GM23338 (cell line): Measurements from ENCODE around the gene RAB11FIP2. TPM values are rescaled to one million over a fixed set of nuclear protein-coding genes. Genes with fewer than 3 reads are reported as not detected.

Experiments used
- ATAC-seq: fragments of 200-7000 bp; cut with Tn5 transposase; 3 replicates; pipeline ENCODE4 v1.9.1; 2020
- DNase-seq: peaks from one replicate; pipeline ENCODE4 v3.0.0-alpha.2; 2015; ENCODE audit warnings: low spot score
- H2AFZ ChIP-seq: fragments of 200-600 bp; sonication (generic); 2 replicates; pipeline ENCODE4 v1.8.0; 2016; ENCODE audit warnings: antibody characterized with exemption, mild to moderate bottlenecking, moderate library complexity
- H3F3A ChIP-seq: fragments of 200-600 bp; sonication (generic); replicated peaks from 2 replicates; pipeline ENCODE4 v1.8.0; 2017; ENCODE audit warnings: antibody characterized with exemption, mixed run types, low read depth
- H3K27ac ChIP-seq: fragments of 200-600 bp; sonication (generic); 2 replicates; pipeline ENCODE4 v1.6.1; 2016; ENCODE audit warnings: low read depth
- H3K27me3 ChIP-seq: fragments of 200-600 bp; sonication (generic); 2 replicates; pipeline ENCODE4 v1.8.0; 2016; ENCODE audit warnings: mild to moderate bottlenecking, mixed run types, moderate library complexity; ENCODE audit not compliant: insufficient read depth
- H3K36me3 ChIP-seq: fragments of 200-600 bp; sonication (generic); 2 replicates; pipeline ENCODE4 v1.8.0; 2016; ENCODE audit warnings: mild to moderate bottlenecking; ENCODE audit not compliant: insufficient read depth
- H3K4me1 ChIP-seq: fragments of 200-600 bp; sonication (generic); 2 replicates; pipeline ENCODE4 v1.8.0; 2016; ENCODE audit warnings: mild to moderate bottlenecking, moderate library complexity; ENCODE audit not compliant: insufficient read depth
- H3K4me2 ChIP-seq: fragments of 200-600 bp; sonication (generic); 2 replicates; pipeline ENCODE4 v1.7.1; 2017; ENCODE audit warnings: mixed run types
- H3K4me3 ChIP-seq: fragments of 200-600 bp; sonication (generic); 2 replicates; pipeline ENCODE4 v1.6.1; 2016; ENCODE audit warnings: mixed run types
- H3K79me2 ChIP-seq: fragments of 200-600 bp; sonication (generic); replicated peaks from 2 replicates; pipeline ENCODE4 v1.8.0; 2017; ENCODE audit warnings: mild to moderate bottlenecking; ENCODE audit not compliant: insufficient read depth
- H3K9me2 ChIP-seq: fragments of 200-600 bp; sonication (generic); 2 replicates; pipeline ENCODE4 v1.8.0; 2017; ENCODE audit not compliant: insufficient read depth
- H4K20me1 ChIP-seq: fragments of 200-600 bp; sonication (generic); replicated peaks from 2 replicates; pipeline ENCODE4 v1.8.0; 2017; ENCODE audit warnings: mild to moderate bottlenecking; ENCODE audit not compliant: insufficient read depth
- H3K27ac Mint-ChIP-seq: 2 replicates; pipeline ENCODE4 v1.8.0; 2020; ENCODE audit warnings: inconsistent platforms, mild to moderate bottlenecking, moderate library complexity, mixed read lengths
- H3K27me3 Mint-ChIP-seq: 3 replicates; pipeline ENCODE4 v1.8.0; 2022; ENCODE audit warnings: low read depth, mild to moderate bottlenecking, moderate library complexity, mixed read lengths, inconsistent platforms; ENCODE audit not compliant: insufficient read depth, poor library complexity
- H3K36me3 Mint-ChIP-seq: 3 replicates; pipeline ENCODE4 v1.8.0; 2021; ENCODE audit warnings: low read depth, mild to moderate bottlenecking, inconsistent platforms, moderate library complexity, mixed read lengths
- H3K4me1 Mint-ChIP-seq: 3 replicates; pipeline ENCODE4 v1.8.0; 2020; ENCODE audit warnings: mild to moderate bottlenecking, inconsistent platforms, mixed read lengths
- H3K4me3 Mint-ChIP-seq: 3 replicates; pipeline ENCODE4 v1.8.0; 2021; ENCODE audit warnings: moderate library complexity, mild to moderate bottlenecking, inconsistent platforms, mixed read lengths
- H3K9me3 Mint-ChIP-seq: 3 replicates; pipeline ENCODE4 v1.8.0; 2020; ENCODE audit warnings: moderate library complexity, mild to moderate bottlenecking, inconsistent platforms, mixed read lengths
- EZH2 ChIP-seq: fragments of 200-600 bp; sonication (generic); IDR thresholded peaks from one replicate; pipeline ENCODE4 v1.8.0; 2017; ENCODE audit warnings: antibody characterized with exemption, mild to moderate bottlenecking, low read depth; ENCODE audit not compliant: unreplicated experiment
- NANOG ChIP-seq: IDR thresholded peaks from 2 replicates; pipeline ENCODE4 v1.6.1; 2016; ENCODE audit warnings: antibody characterized with exemption, borderline replicate concordance
- POLR2AphosphoS5 ChIP-seq: IDR thresholded peaks from 2 replicates; pipeline ENCODE4 v1.6.1; 2016; ENCODE audit warnings: antibody characterized with exemption, low read depth
- STAT1 ChIP-seq: IDR thresholded peaks from one replicate; pipeline ENCODE4 v1.6.1; 2016; ENCODE audit warnings: antibody characterized with exemption; ENCODE audit not compliant: unreplicated experiment
- ZNF114 ChIP-seq: fragments of 250-450 bp; sonication (Bioruptor Pico); IDR thresholded peaks from 2 replicates; pipeline ENCODE4 v1.5.0; 2020; ENCODE audit warnings: mild to moderate bottlenecking, moderate library complexity
- ZNF331 ChIP-seq: fragments of 250-450 bp; sonication (Bioruptor Pico); IDR thresholded peaks from 2 replicates; pipeline ENCODE4 v1.5.0; 2020; ENCODE audit warnings: low read depth, mild to moderate bottlenecking, moderate library complexity
- polyA plus RNA-seq: library from polyadenylated mRNA; unstranded; fragments of >200 nt; fragmentation: Nextera tagmentation; extraction: Ambion mirVana; gene quantifications from 2 replicates; pipeline ENCODE4 v1.2.1, GENCODE V29; 2016
- total RNA-seq: library from RNA; depleted of rRNA; stranded (reverse); fragments of >200 nt; shearing (Covaris generic); gene quantifications from 2 replicates; pipeline ENCODE4 v1.2.3, GENCODE V29; 2014
- TF ChIP-seq, protein P1 (sequence below): IDR thresholded peaks from one replicate; pipeline ENCODE4 v1.6.1; 2018; ENCODE audit warnings: antibody characterized with exemption; ENCODE audit not compliant: unreplicated experiment
- TF ChIP-seq, protein P2 (sequence below): IDR thresholded peaks from 2 replicates; pipeline ENCODE4 v1.6.1; 2016; ENCODE audit warnings: antibody characterized with exemption

Gene RAB11FIP2
- total and polyA plus RNA-seq, 2 experiments from 2014 or later: 16.1 to 17.6 TPM

DNA sequence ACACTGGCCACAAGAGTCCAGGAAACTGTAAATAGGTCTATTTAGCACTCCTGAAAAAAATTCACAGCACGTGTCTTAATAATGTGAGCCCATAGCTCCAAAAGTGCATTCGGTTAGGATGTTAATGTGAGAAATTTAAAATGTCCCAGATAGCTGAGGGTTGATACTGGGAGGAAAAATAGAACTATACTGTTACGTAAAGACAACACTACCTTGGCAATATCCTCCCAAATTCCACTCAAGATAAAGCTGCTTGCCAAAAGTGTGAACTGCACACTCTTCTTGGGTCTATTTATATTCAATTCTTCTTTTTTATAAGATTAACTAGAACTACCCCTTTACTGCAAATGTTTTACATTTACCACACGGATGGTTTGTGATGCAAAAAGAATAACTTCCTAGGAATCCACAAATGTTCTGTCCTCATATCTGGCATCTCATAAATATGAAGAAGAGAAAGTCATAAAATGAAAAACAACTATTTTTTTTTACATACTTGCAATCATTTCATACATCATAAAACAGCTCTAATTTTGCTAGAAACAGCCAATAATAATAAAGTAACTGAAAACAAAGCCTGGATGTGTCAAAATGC is 10.4 kb downstream of the RAB11FIP2 start (continued):
- TF ChIP-seq, protein P1, sequence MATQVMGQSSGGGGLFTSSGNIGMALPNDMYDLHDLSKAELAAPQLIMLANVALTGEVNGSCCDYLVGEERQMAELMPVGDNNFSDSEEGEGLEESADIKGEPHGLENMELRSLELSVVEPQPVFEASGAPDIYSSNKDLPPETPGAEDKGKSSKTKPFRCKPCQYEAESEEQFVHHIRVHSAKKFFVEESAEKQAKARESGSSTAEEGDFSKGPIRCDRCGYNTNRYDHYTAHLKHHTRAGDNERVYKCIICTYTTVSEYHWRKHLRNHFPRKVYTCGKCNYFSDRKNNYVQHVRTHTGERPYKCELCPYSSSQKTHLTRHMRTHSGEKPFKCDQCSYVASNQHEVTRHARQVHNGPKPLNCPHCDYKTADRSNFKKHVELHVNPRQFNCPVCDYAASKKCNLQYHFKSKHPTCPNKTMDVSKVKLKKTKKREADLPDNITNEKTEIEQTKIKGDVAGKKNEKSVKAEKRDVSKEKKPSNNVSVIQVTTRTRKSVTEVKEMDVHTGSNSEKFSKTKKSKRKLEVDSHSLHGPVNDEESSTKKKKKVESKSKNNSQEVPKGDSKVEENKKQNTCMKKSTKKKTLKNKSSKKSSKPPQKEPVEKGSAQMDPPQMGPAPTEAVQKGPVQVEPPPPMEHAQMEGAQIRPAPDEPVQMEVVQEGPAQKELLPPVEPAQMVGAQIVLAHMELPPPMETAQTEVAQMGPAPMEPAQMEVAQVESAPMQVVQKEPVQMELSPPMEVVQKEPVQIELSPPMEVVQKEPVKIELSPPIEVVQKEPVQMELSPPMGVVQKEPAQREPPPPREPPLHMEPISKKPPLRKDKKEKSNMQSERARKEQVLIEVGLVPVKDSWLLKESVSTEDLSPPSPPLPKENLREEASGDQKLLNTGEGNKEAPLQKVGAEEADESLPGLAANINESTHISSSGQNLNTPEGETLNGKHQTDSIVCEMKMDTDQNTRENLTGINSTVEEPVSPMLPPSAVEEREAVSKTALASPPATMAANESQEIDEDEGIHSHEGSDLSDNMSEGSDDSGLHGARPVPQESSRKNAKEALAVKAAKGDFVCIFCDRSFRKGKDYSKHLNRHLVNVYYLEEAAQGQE: no peak
- no peak for TF ChIP-seq POLR2AphosphoS5
- no peak for TF ChIP-seq ZNF331 (CRISPR knock-in tag)
- TF ChIP-seq, protein P2, sequence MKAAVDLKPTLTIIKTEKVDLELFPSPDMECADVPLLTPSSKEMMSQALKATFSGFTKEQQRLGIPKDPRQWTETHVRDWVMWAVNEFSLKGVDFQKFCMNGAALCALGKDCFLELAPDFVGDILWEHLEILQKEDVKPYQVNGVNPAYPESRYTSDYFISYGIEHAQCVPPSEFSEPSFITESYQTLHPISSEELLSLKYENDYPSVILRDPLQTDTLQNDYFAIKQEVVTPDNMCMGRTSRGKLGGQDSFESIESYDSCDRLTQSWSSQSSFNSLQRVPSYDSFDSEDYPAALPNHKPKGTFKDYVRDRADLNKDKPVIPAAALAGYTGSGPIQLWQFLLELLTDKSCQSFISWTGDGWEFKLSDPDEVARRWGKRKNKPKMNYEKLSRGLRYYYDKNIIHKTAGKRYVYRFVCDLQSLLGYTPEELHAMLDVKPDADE: no peak
- TF ChIP-seq NANOG: no peak

- Histone ChIP-seq H3K9me2 (no peaks in the 10 kb centered on the region), H3K4me2 (0 out of 2 replicates have a peak overlapping the region, but pooled peaks have one; percentile 36), H3K79me2 (no peaks in the 10 kb centered on the region), H3K4me3 (no peak overlapping the region), H3K4me1 (peaks cover 19% of the 10 kb centered on the region), H2AFZ (no peak overlapping the region), H3F3A (no peaks in the 10 kb centered on the region), H3K36me3 (no peaks in the 10 kb centered on the region), H4K20me1 (no peaks in the 10 kb centered on the region), H3K27me3 (no peaks in the 10 kb centered on the region), H3K27ac (no peak overlapping the region)
- no peak for TF ChIP-seq STAT1
- no peak for TF ChIP-seq EZH2
- TF ChIP-seq, protein P2: no peak
- no peak for TF ChIP-seq ZNF114
- ATAC-seq: no peak
- Mint-ChIP-seq H3K9me3 (no peaks in the 10 kb centered on the region), H3K36me3 (no peaks in the 10 kb centered on the region), H3K27ac (peak overlapping the region; percentile 81), H3K4me1 (peaks cover 25% of the 10 kb centered on the region), H3K27me3 (no peaks in the 10 kb centered on the region), H3K4me3 (no peak overlapping the region)
- DNase-seq: no peak
These were observed 11.3 kb downstream of the RAB11FIP2 start for GRCh38 chr10:118035354-118036005.
